GM21619 (cell line): ENCODE results near the gene FOLR2.
"Not testable (repeated sequence)": the region's sequence is repeated elsewhere in the genome, so short reads cannot be mapped to it uniquely, and the experiment has no call there.

Source experiments
- ATAC-seq: cut with Tn5 transposase; IDR thresholded peaks from one replicate; pipeline ENCODE4 v1.9.1; 2021; ENCODE audit not compliant: unreplicated experiment

Gene FOLR2

GRCh38 chr11:72216638-72217037 lies at the start of gene FOLR2:
Gene FOLR2, plus strand, starts transcription at chr11:72216794. Its CDS starts 1,791 bp downstream, at chr11:72218585.
- ATAC-seq, result no peak

GRCh38 chr11:72169046-72169555 lies 47.5 kb upstream of the FOLR2 start:
- not testable (repeated sequence) for ATAC-seq

- ATAC-seq, result not testable (repeated sequence)
These were observed 46.8 kb upstream of the FOLR2 start for GRCh38 chr11:72169754-72170153.

GRCh38 chr11:72172043-72172442 lies 44.6 kb upstream of the FOLR2 start:
- ATAC-seq, result not testable (repeated sequence)

GRCh38 chr11:72173291-72173690 lies 43.3 kb upstream of the FOLR2 start:
- ATAC-seq, result no peak

GRCh38 chr11:72174302-72175070 lies 42.1 kb upstream of the FOLR2 start:
- ATAC-seq, result no peak

- no peak for ATAC-seq
These were observed 38.9 kb upstream of the FOLR2 start for GRCh38 chr11:72177656-72178055.

- no peak for ATAC-seq
These were observed 37.4 kb upstream of the FOLR2 start for GRCh38 chr11:72179049-72179803.

- no peak for ATAC-seq
These were observed 36.7 kb upstream of the FOLR2 start for GRCh38 chr11:72179804-72180396.

GRCh38 chr11:72180892-72181552 lies 35.6 kb upstream of the FOLR2 start:
- not testable (repeated sequence) for ATAC-seq

GRCh38 chr11:72181553-72181958 lies 35.0 kb upstream of the FOLR2 start:
- ATAC-seq, result not testable (repeated sequence)

GRCh38 chr11:72188267-72188666 lies 28.3 kb upstream of the FOLR2 start:
- ATAC-seq, result no peak

GRCh38 chr11:72189455-72190250 lies 26.9 kb upstream of the FOLR2 start:
- no peak for ATAC-seq

GRCh38 chr11:72190631-72191071 lies 25.9 kb upstream of the FOLR2 start:
- no peak for ATAC-seq

- no peak for ATAC-seq
These were observed 24.6 kb upstream of the FOLR2 start, which contains the start of gene FOLR1 for GRCh38 chr11:72191961-72192381. Gene FOLR1, plus strand, starts transcription at chr11:72192140. Its CDS starts 34 bp downstream, at chr11:72192174.

GRCh38 chr11:72195518-72196270 lies 20.9 kb upstream of the FOLR2 start:
- no peak for ATAC-seq

- ATAC-seq, result not testable (repeated sequence)
These were observed 15.1 kb upstream of the FOLR2 start for GRCh38 chr11:72201445-72201844.

GRCh38 chr11:72202571-72202970 lies 14.0 kb upstream of the FOLR2 start:
- ATAC-seq, result no peak

- no peak for ATAC-seq
These were observed 13.4 kb upstream of the FOLR2 start for GRCh38 chr11:72203163-72203562.
